Hypothalamus (tissue), 51 donors: ENCODE results near the gene ATP6V0A1.
"Not testable (repeated sequence)": the region's sequence is repeated elsewhere in the genome, so short reads cannot be mapped to it uniquely, and the experiment has no call there.

Source experiments
- DNase-seq, 51 donors: peaks; one replicate each; lab custom pipeline; 2025; lab: John Stamatoyannopoulos, UW

Gene ATP6V0A1

GRCh38 chr17:42554250-42555121, 95.8 kb downstream of the ATP6V0A1 start:
- DNase-seq, result peak; percentile 21 to 90 (median 74)

GRCh38 chr17:42555122-42555622, 96.5 kb downstream of the ATP6V0A1 start:
- no peak for DNase-seq

- DNase-seq, result not testable (repeated sequence)
Measured at GRCh38 chr17:42555961-42556617, 97.4 kb downstream of the ATP6V0A1 start.

- DNase-seq, result no peak
Measured at GRCh38 chr17:42559075-42559474, 100.4 kb downstream of the ATP6V0A1 start.

GRCh38 chr17:42560246-42560645, 101.6 kb downstream of the ATP6V0A1 start:
- no peak for DNase-seq

- DNase-seq, result peak; percentile 39 to 95 (median 88)
Measured at GRCh38 chr17:42561897-42562387, 103.3 kb downstream of the ATP6V0A1 start, which contains the start of gene COASY. COASY (plus strand) TSS chr17:42562148; CDS start chr17:42562623, 475 bp downstream.

GRCh38 chr17:42562388-42563142, 103.9 kb downstream of the ATP6V0A1 start:
- DNase-seq, result peak in 1 of 51 donors; percentile 56

- DNase-seq, result no peak
Measured at GRCh38 chr17:42563143-42563509, 104.4 kb downstream of the ATP6V0A1 start.

GRCh38 chr17:42563543-42563942, 104.9 kb downstream of the ATP6V0A1 start:
- DNase-seq, result no peak

- no peak for DNase-seq
Measured at GRCh38 chr17:42563950-42564349, 105.3 kb downstream of the ATP6V0A1 start.

- DNase-seq, result no peak
Measured at GRCh38 chr17:42564815-42565522, 106.3 kb downstream of the ATP6V0A1 start.

GRCh38 chr17:42565523-42566214, 107.0 kb downstream of the ATP6V0A1 start:
- DNase-seq, result no peak

- DNase-seq, result peak in 2 of 51 donors; percentile 65 to 73
Measured at GRCh38 chr17:42566215-42566882, 107.7 kb downstream of the ATP6V0A1 start.

GRCh38 chr17:42566883-42567573, 108.3 kb downstream of the ATP6V0A1 start, which contains the start of gene MLX:
MLX (plus strand) TSS chr17:42567100; CDS start chr17:42567125, 25 bp downstream.
- peak; percentile 66 to 97 (median 88) for DNase-seq

- no peak for DNase-seq
Measured at GRCh38 chr17:42568341-42569111, 109.8 kb downstream of the ATP6V0A1 start.

GRCh38 chr17:42571435-42572225, 113.0 kb downstream of the ATP6V0A1 start:
- DNase-seq, result no peak
